GM23248 (cell line): ENCODE results near the gene OR4F6.

Experiments used
- EZH2 ChIP-seq: fragments of 200-600 bp; sonication (generic); IDR thresholded peaks from 2 replicates; pipeline ENCODE4 v1.6.1; 2018; ENCODE audit warnings: antibody characterized with exemption, mild to moderate bottlenecking; ENCODE audit not compliant: insufficient read depth, poor library complexity, severe bottlenecking
- EZH2phosphoT487 ChIP-seq: fragments of 200-600 bp; sonication (generic); IDR thresholded peaks from 2 replicates; pipeline ENCODE4 v1.6.1; 2018; ENCODE audit warnings: antibody characterized with exemption, moderate library complexity, mild to moderate bottlenecking, low read depth; ENCODE audit not compliant: insufficient read depth

- no peak for TF ChIP-seq EZH2
- no peak for TF ChIP-seq EZH2phosphoT487
Observed at GRCh38 chr15:101820781-101821180, 17.5 kb downstream of the OR4F6 start.
